Fibroblast of lung (primary cell): ENCODE data around the gene SIGLEC10. TPM values are rescaled to one million over a fixed set of nuclear protein-coding genes. Genes with fewer than 3 reads are reported as not detected.
A peak's percentile ranks its signal among the peaks of the same experiment; 100 is the strongest.

Experiments used
- DNase-seq, 2 donors: peaks; one replicate each; pipeline versions ENCODE4 v3.0.0 to v3.0.0-alpha.2; 2010; ENCODE audit warnings: low read depth in 2 of 2
- H2AFZ ChIP-seq: 2 replicates; pipeline ENCODE4 v1.5.1; 2012; ENCODE audit warnings: low read length, control low read depth, inconsistent platforms
- H3K27ac ChIP-seq: 2 replicates; pipeline ENCODE4 v1.5.1; 2011; ENCODE audit warnings: low read length, control low read depth; ENCODE audit not compliant: insufficient read depth
- H3K27me3 ChIP-seq: 2 replicates; pipeline ENCODE4 v1.5.1; 2011; ENCODE audit warnings: mild to moderate bottlenecking, low read length; ENCODE audit not compliant: control insufficient read depth, insufficient read depth
- H3K36me3 ChIP-seq: 2 replicates; pipeline ENCODE4 v1.5.1; 2011; ENCODE audit warnings: low read length; ENCODE audit not compliant: control insufficient read depth, insufficient read depth
- H3K4me1 ChIP-seq: 2 replicates; pipeline ENCODE4 v1.5.1; 2011; ENCODE audit warnings: low read length; ENCODE audit not compliant: control insufficient read depth, insufficient read depth; ENCODE audit errors: extremely low read depth
- H3K4me2 ChIP-seq: 2 replicates; pipeline ENCODE4 v1.5.1; 2011; ENCODE audit warnings: low read length, control low read depth; ENCODE audit not compliant: insufficient read depth; ENCODE audit errors: extremely low read depth
- H3K4me3 ChIP-seq, 4 experiments: fragments of 200-600 bp in 1 of 4; sonication (generic) in 1 of 4; replicated peaks in 1 of 4; 2 replicates each; pipeline ENCODE4 v1.5.1; 2011 to 2016; ENCODE audit warnings: low read length in 4 of 4, low read depth in 3 of 4, mild to moderate bottlenecking in 3 of 4, control low read depth in 2 of 4, inconsistent platforms in 1 of 4, mixed read lengths in 1 of 4; ENCODE audit not compliant: insufficient read depth in 1 of 4; ENCODE audit errors: control extremely low read depth in 1 of 4
- H3K79me2 ChIP-seq: 2 replicates; pipeline ENCODE4 v1.5.1; 2012; ENCODE audit warnings: mild to moderate bottlenecking, low read length, inconsistent platforms; ENCODE audit not compliant: control insufficient read depth, insufficient read depth
- H3K9ac ChIP-seq: 2 replicates; pipeline ENCODE4 v1.5.1; 2011; ENCODE audit warnings: mild to moderate bottlenecking, low read length, control low read depth; ENCODE audit not compliant: insufficient read depth
- H3K9me3 ChIP-seq: 2 replicates; pipeline ENCODE4 v1.5.1; 2012; ENCODE audit warnings: low read depth, low read length; ENCODE audit not compliant: control insufficient read depth, insufficient read depth
- H4K20me1 ChIP-seq: 2 replicates; pipeline ENCODE4 v1.5.1; 2011; ENCODE audit warnings: low read length; ENCODE audit not compliant: control insufficient read depth, insufficient read depth; ENCODE audit errors: extremely low read depth
- CTCF ChIP-seq, 2 donors: IDR thresholded peaks in 1 of 2; conservative IDR thresholded peaks in 1 of 2; 1 replicate in 1 of 2; 2 replicates in 1 of 2; pipeline ENCODE4 v1.5.1; 2011 to 2012; ENCODE audit warnings: low read length in 2 of 2, control low read depth in 1 of 2, inconsistent platforms in 1 of 2, low read depth in 1 of 2, mild to moderate bottlenecking in 1 of 2
- EZH2 ChIP-seq: IDR thresholded peaks from 2 replicates; pipeline ENCODE4 v1.5.1; 2012; ENCODE audit warnings: low read length, control low read depth, mild to moderate bottlenecking; ENCODE audit errors: missing control alignments
- polyA plus RNA-seq, 2 donors: library from polyadenylated mRNA; depleted of rRNA in 1 of 2; stranded (reverse) in 1 of 2; unstranded in 1 of 2; fragments of >200 nt; gene quantifications; 2 replicates each; pipeline ENCODE4 v1.2.1, GENCODE V29; 2011 to 2012; ENCODE audit warnings: missing spikeins in 1 of 2
- total RNA-seq: library from RNA; depleted of rRNA; stranded (reverse); fragments of >200 nt; gene quantifications from 2 replicates; pipeline ENCODE4 v1.2.1, GENCODE V29; 2014

Gene SIGLEC10
- total and polyA plus RNA-seq, 2 donors (not counting 1 experiment from before 2014, with no cell fraction given): not detected

DNA sequence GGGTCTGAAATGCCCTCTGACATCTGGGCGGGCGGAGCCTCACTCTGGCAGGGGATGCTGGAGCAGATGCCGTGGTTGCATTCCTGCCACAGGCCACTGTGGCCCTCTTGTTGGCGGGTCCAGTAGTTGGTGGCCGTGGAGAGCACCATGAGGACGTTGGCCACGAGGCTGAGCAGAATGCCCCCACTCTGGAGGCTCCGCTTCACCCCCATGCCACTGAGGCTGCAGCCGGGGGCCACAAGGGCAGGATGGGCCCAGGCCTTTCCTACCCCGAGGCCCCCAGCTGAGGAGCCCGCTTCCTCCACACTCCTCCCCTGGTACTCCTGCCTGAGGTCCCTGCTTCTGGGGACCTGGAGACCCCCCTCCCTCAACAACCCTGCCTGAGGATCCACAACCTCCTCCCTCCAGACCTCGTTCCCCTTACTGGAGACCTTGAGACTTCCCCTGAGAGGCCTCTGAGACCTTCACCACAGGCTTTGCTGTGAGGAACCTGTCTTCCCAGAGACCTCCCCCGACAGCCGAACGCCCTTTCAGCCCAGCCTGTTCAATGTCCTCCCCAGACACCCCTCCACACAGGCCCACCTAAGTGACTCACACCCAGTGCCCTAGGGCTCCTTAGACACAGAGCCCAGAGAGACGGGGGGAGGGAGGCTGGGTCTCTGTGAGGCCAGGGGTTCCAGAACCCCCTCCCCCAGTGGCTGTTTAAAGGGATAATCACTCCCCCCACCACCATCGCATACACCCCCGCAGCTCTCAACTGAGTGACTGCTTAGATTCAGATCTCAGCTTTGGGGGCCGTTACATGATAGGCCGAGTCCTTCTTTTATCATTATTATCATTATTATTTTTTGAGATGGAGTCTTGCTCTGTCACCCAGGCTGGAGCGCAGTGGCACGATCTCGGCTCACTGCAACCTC is 48.8 kb downstream of the SIGLEC10 start, which contains the start of gene CLDND2:
TSS of gene CLDND2 (minus strand) at position 638 of the 917 bp plus-strand sequence. CDS start at position 212, 426 bp downstream.
- H3K4me2 ChIP-seq: peak within 1 kb of the TSS; percentile 82
- no peaks in the 10 kb centered on the region for H3K9me3 ChIP-seq
- H3K27ac ChIP-seq: peak within 1 kb of the TSS; percentile 84
- TF ChIP-seq CTCF (conservative IDR thresholded peaks at IDR 0.05 in 1 of 2, IDR thresholded peaks at IDR 0.05 in 1 of 2; ENCODE audit: low read depth in 1 of 2, low read length in 2 of 2): no peak
- TF ChIP-seq EZH2: no peak
- H3K9ac ChIP-seq: peak within 1 kb of the TSS; percentile 82
- H3K27me3 ChIP-seq: no peaks in the 10 kb centered on the region
- peaks cover 6% of the 10 kb centered on the region for H3K4me1 ChIP-seq
- DNase-seq: no peak
- H4K20me1 ChIP-seq: no peaks in the 10 kb centered on the region
- H3K36me3 ChIP-seq: no peaks in the 10 kb centered on the region
- peak within 1 kb of the TSS; percentile 64 to 98 (median 80) for H3K4me3 ChIP-seq
- peaks cover 4% of the 10 kb centered on the region for H3K79me2 ChIP-seq
- peak within 1 kb of the TSS; percentile 98 for H2AFZ ChIP-seq

DNA sequence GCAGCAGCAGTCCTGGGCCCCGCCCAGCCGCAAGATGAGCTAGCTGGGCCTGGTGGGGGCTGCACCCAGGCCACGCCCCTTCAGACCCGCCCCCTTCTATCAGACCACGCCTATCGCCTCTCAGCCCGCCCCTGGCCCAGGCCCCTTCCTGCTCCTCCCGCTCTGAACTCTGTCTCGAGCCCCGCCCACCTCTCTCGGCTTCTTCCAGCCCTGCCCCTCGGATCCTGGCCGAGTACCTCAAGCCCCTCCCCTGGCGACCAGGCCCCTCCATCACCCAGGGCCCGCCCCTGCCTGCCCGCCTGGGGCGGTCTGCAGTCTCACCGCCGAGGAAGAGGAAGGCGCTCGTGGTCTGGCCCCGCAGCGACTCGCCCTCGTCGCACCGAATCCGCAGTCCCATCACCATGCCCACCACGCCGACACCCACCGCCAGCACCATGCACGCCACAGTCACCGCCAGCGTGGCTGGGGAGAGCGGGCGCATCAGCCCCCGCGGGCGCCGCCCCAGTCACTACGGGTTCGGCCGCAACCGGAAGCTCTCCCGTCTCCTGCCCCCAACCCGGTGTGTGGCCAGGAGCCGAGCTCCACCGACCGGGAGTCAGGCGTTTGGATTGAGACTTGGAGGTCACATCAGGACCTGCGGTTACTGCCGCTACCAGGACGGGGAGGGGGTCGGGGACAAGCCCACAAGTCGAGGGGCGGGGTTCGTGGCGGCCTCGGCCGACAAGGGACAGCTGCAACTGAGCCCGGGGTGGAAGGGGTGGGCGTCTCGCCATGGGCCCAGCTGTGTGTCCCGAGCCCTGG is 49.7 kb downstream of the SIGLEC10 start:
- Histone ChIP-seq H4K20me1 (no peaks in the 10 kb centered on the region), H3K4me3 (peak overlapping the region; percentile 71 to 98 (median 82)), H2AFZ (peak overlapping the region; percentile 98), H3K27ac (peak overlapping the region; percentile 84), H3K36me3 (no peaks in the 10 kb centered on the region), H3K9ac (peak overlapping the region; percentile 82), H3K9me3 (no peaks in the 10 kb centered on the region), H3K4me1 (peaks cover 9% of the 10 kb centered on the region), H3K79me2 (peaks cover 4% of the 10 kb centered on the region), H3K27me3 (no peaks in the 10 kb centered on the region), H3K4me2 (peak overlapping the region; percentile 82)
- peak; percentile 98 for DNase-seq
- TF ChIP-seq CTCF (conservative IDR thresholded peaks at IDR 0.05 in 1 of 2, IDR thresholded peaks at IDR 0.05 in 1 of 2; ENCODE audit: low read depth in 1 of 2, low read length in 2 of 2) (no peak), EZH2 (no peak)

- H3K4me1 ChIP-seq: peaks cover 13% of the 10 kb centered on the region
- no peak for DNase-seq
- H3K27ac ChIP-seq: peak overlapping the region; percentile 79
Measured at GRCh38 chr19:51367255-51367564, 50.2 kb downstream of the SIGLEC10 start.

More at GRCh38 chr19:51367255-51367564, 50.2 kb downstream of the SIGLEC10 start:
- Histone ChIP-seq H3K36me3 (no peaks in the 10 kb centered on the region), H3K4me3 (peak overlapping the region; percentile 65 to 98 (median 77)), H4K20me1 (no peaks in the 10 kb centered on the region), H3K9ac (peak overlapping the region; percentile 74), H2AFZ (peak overlapping the region; percentile 95), H3K4me2 (peak overlapping the region; percentile 64), H3K9me3 (no peaks in the 10 kb centered on the region), H3K27me3 (no peaks in the 10 kb centered on the region), H3K79me2 (peaks cover 4% of the 10 kb centered on the region)
- TF ChIP-seq EZH2 (no peak), CTCF (conservative IDR thresholded peaks at IDR 0.05 in 1 of 2, IDR thresholded peaks at IDR 0.05 in 1 of 2; ENCODE audit: low read depth in 1 of 2, low read length in 2 of 2) (no peak)
